OCI-LY3 (cell line): ENCODE measurements around the gene CLIP4.

Source experiments
- CTCF ChIP-seq: fragments of 200-600, 300-600 bp; sonication (generic); IDR thresholded peaks from 2 replicates; pipeline ENCODE4 v1.5.1; 2014; ENCODE audit warnings: antibody characterized with exemption, low read length, low read depth
- EZH2phosphoT487 ChIP-seq: fragments of 200-600 bp; shearing (Covaris generic); IDR thresholded peaks from 2 replicates; pipeline ENCODE4 v1.6.1; 2018; ENCODE audit warnings: antibody characterized with exemption, mixed run types, low read depth

DNA sequence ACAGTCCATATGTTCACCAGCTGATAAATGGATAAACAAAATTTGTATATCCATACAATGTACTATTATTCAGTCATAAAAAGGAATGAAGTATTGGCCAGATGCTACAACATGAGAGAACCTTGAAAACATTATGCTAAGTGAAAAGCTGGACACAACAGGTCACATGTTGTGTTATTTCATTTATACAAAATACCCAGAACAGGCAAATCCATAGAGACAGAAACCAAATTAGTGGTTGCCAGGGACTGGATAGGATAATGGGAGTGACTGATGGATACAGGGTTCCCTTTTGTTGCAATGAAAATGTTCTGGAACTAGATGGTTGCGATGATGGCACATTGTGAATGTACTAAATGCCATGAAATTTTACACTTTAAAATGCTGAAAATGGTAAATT lies 30.7 kb upstream of the CLIP4 start:
- TF ChIP-seq CTCF (no peak), EZH2phosphoT487 (no peak)
